Nephron (organoid): Measurements from ENCODE around the gene SMARCAL1.

ENCODE experiments used
- H3K27ac Mint-ChIP-seq, 3 experiments: 2 replicates each; pipeline ENCODE4 v1.8.0; 2020; ENCODE audit warnings: mixed read lengths in 3 of 3, mild to moderate bottlenecking in 2 of 3, moderate library complexity in 1 of 3
- H3K27me3 Mint-ChIP-seq: 2 replicates; pipeline ENCODE4 v1.8.0; 2021; ENCODE audit warnings: low read depth, mild to moderate bottlenecking, moderate library complexity, mixed read lengths
- H3K36me3 Mint-ChIP-seq: 2 replicates; pipeline ENCODE4 v1.8.0; 2020; ENCODE audit warnings: low read depth, mixed read lengths
- H3K4me1 Mint-ChIP-seq: 2 replicates; pipeline ENCODE4 v1.8.0; 2020; ENCODE audit warnings: mixed read lengths
- H3K4me3 Mint-ChIP-seq, 3 experiments: 2 replicates each; pipeline ENCODE4 v1.8.0; 2020; ENCODE audit warnings: mild to moderate bottlenecking in 3 of 3, mixed read lengths in 3 of 3, moderate library complexity in 2 of 3
- H3K9me3 Mint-ChIP-seq: 2 replicates; pipeline ENCODE4 v1.8.0; 2020; ENCODE audit warnings: mixed read lengths
- CTCF ChIP-seq, 3 experiments: fragments of 200-600 bp; sonication (generic); IDR thresholded peaks; one replicate each; pipeline ENCODE4 v1.5.0; 2021; ENCODE audit warnings: antibody characterized with exemption in 3 of 3; ENCODE audit not compliant: unreplicated experiment in 3 of 3

The SMARCAL1 gene

DNA sequence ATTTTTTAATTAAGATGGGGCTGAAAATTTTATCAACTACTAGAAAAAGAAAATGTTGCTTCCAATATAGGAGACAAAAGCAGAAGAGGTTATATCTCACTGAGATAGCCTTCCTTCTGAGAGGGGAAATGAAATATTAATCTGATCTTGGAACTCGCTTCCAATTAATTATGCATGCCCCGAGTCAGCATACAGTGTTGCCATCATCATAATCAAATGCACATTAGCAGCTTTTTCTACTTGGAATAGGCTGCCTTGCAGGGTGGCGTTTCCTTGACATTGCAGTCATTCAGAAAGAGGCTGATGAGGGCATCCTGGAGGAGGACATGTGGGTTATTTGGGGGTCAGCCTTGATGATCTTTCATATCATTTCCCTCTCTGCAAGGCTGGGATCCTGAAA lies 67.9 kb downstream of the SMARCAL1 start:
- Mint-ChIP-seq H3K4me1 (no peaks in the 10 kb centered on the region), H3K36me3 (peaks cover 60% of the 10 kb centered on the region), H3K4me3 (no peak overlapping the region), H3K27ac (no peak overlapping the region), H3K9me3 (no peaks in the 10 kb centered on the region), H3K27me3 (no peaks in the 10 kb centered on the region)
- no peak for TF ChIP-seq CTCF (IDR thresholded peaks at IDR 0.05; ENCODE audit: unreplicated experiment in 3 of 3)

DNA sequence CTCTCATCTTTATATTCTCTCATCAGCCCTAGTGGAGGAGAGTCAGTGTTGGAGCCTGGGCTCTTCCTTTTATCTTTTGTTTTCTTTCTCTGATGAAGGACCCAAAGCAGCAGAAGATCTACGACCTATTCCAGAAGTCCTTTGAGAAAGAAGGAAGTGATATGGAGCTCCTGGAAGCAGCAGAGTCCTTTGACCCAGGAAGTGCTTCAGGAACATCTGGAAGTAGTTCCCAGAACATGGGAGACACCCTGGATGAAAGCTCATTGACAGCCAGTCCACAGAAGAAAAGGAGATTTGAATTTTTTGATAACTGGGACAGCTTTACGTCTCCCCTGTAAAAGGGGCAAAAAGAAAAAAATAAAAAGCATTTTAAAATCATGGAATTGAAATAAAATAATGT lies 70.4 kb downstream of the SMARCAL1 start:
- Mint-ChIP-seq H3K27me3 (no peaks in the 10 kb centered on the region), H3K36me3 (peaks cover 43% of the 10 kb centered on the region), H3K27ac (no peak overlapping the region), H3K4me3 (no peak overlapping the region), H3K9me3 (no peaks in the 10 kb centered on the region), H3K4me1 (no peaks in the 10 kb centered on the region)
- no peak for TF ChIP-seq CTCF (IDR thresholded peaks at IDR 0.05; ENCODE audit: unreplicated experiment in 3 of 3)

DNA sequence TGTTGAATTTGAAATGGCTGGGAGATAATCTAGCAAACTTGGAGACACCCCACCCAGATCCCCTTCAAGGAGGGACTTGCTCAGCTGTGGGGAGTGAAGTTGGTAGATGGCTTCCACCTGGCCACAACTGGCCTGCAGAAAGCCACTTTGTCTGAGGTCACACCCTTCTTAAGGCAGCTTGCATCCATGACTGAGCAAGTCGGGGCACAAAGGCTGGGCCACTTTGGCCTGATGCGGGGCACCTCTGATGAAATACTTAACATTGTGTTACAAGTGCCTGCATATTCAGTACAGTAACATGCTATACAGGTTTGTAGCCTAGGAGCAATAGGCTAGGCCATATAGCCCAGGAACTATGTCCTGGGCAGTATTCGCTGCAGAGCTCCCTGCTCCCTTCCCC lies 73.0 kb downstream of the SMARCAL1 start:
- Mint-ChIP-seq H3K4me1 (no peaks in the 10 kb centered on the region), H3K4me3 (no peak overlapping the region), H3K9me3 (no peaks in the 10 kb centered on the region), H3K27ac (no peak overlapping the region), H3K36me3 (peaks cover 28% of the 10 kb centered on the region), H3K27me3 (no peaks in the 10 kb centered on the region)
- TF ChIP-seq CTCF (IDR thresholded peaks at IDR 0.05; ENCODE audit: unreplicated experiment in 3 of 3) = no peak

- Mint-ChIP-seq H3K9me3 (no peaks in the 10 kb centered on the region), H3K27me3 (no peaks in the 10 kb centered on the region), H3K36me3 (peaks cover 23% of the 10 kb centered on the region), H3K27ac (no peak overlapping the region), H3K4me1 (no peaks in the 10 kb centered on the region), H3K4me3 (no peak overlapping the region)
- TF ChIP-seq CTCF (IDR thresholded peaks at IDR 0.05; ENCODE audit: unreplicated experiment in 3 of 3) = no peak
Measured at GRCh38 chr2:216485745-216486144, 73.5 kb downstream of the SMARCAL1 start.

DNA sequence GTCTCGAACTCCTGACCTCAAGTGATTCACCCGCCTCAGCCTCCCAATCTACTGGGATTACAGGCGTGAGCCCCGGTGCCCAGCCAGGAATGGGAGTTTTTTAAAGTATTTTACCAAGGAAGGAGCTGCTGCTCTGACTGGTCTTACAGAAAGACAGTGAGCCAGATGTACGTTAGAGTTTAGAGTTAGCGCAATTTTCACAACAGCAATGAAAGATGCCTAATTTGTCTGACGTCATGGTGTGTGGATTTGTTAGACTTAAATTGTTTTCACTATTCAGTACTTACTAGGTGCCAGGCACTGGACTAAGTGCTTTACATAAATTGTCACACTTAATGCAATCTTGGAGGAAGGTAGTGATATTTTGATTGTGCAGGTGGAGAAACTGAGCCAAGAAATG lies 74.0 kb downstream of the SMARCAL1 start:
- no peak overlapping the region for H3K4me3 Mint-ChIP-seq
- TF ChIP-seq CTCF (IDR thresholded peaks at IDR 0.05; ENCODE audit: unreplicated experiment in 3 of 3) = no peak
- H3K9me3 Mint-ChIP-seq = no peaks in the 10 kb centered on the region
- H3K27ac Mint-ChIP-seq = no peak overlapping the region
- no peaks in the 10 kb centered on the region for H3K4me1 Mint-ChIP-seq
- H3K36me3 Mint-ChIP-seq = peaks cover 20% of the 10 kb centered on the region
- H3K27me3 Mint-ChIP-seq = no peaks in the 10 kb centered on the region

- Mint-ChIP-seq H3K4me1 (peaks cover under 1% of the 10 kb centered on the region), H3K27me3 (no peaks in the 10 kb centered on the region), H3K36me3 (peaks cover 18% of the 10 kb centered on the region), H3K4me3 (no peak overlapping the region), H3K27ac (no peak overlapping the region), H3K9me3 (no peaks in the 10 kb centered on the region)
- TF ChIP-seq CTCF (IDR thresholded peaks at IDR 0.05; ENCODE audit: unreplicated experiment in 3 of 3) = no peak
Measured at GRCh38 chr2:216486708-216487107, 74.4 kb downstream of the SMARCAL1 start.
